Panc1 (cell line): ENCODE data around the gene ICA1. TPM values are rescaled to one million over a fixed set of nuclear protein-coding genes. Genes with fewer than 3 reads are reported as not detected.

Experiments used
- ATAC-seq: fragments of 200-7000 bp; cut with Tn5 transposase; 2 replicates; pipeline ENCODE4 v1.9.1; 2020; ENCODE audit warnings: mild to moderate bottlenecking, moderate library complexity
- BruUV-seq: library from RNA; stranded (reverse); fragments of 400-500 nt; replicated peaks from 2 replicates; lab custom pipeline; 2021; lab: Mats Ljungman, UMichigan
- CTCF ChIA-PET: fragments of 300-600 bp; sonication (Branson Sonifier 250); formaldehyde crosslinking; loops from one replicate; lab custom pipeline; 2022; ENCODE audit warnings: antibody characterized with exemption; lab: Charles Lee
- POLR2A ChIA-PET: fragments of 300-600 bp; sonication (Branson Sonifier 250); formaldehyde crosslinking; loops from one replicate; lab custom pipeline; 2022; ENCODE audit warnings: antibody characterized with exemption; lab: Charles Lee
- DNase-seq: peaks from one replicate; pipeline ENCODE4 v3.0.0-alpha.2; 2010; ENCODE audit warnings: low read depth, low spot score
- H3K27ac ChIP-seq: 2 replicates; pipeline ENCODE4 v1.5.1; 2011; ENCODE audit warnings: mild to moderate bottlenecking, low read length, inconsistent platforms
- H3K27me3 ChIP-seq: fragments of 200-500 bp; sonication (Bioruptor generic); 2 replicates; pipeline ENCODE4 v1.6.0; 2014; ENCODE audit warnings: low read length, inconsistent platforms; ENCODE audit not compliant: control insufficient read depth, insufficient read depth
- H3K36me3 ChIP-seq: fragments of 200-500 bp; sonication (Bioruptor generic); 2 replicates; pipeline ENCODE4 v1.5.1; 2014; ENCODE audit warnings: inconsistent platforms, mild to moderate bottlenecking, low read length, moderate library complexity; ENCODE audit not compliant: control insufficient read depth, insufficient read depth
- H3K4me1 ChIP-seq: 2 replicates; pipeline ENCODE4 v1.5.1; 2011; ENCODE audit warnings: inconsistent platforms, mild to moderate bottlenecking, low read length, moderate library complexity; ENCODE audit not compliant: control insufficient read depth, insufficient read depth
- H3K4me3 ChIP-seq, 2 experiments: 2 replicates each; pipeline ENCODE4 v1.5.1; 2011 to 2012; ENCODE audit warnings: low read depth in 2 of 2, low read length in 2 of 2, mild to moderate bottlenecking in 2 of 2, inconsistent platforms in 1 of 2, moderate library complexity in 1 of 2
- H3K9me3 ChIP-seq: fragments of 200-500 bp; sonication (Bioruptor generic); 2 replicates; pipeline ENCODE4 v1.5.1; 2014; ENCODE audit warnings: low read depth, mild to moderate bottlenecking, inconsistent platforms, low read length, moderate library complexity; ENCODE audit not compliant: control insufficient read depth, insufficient read depth
- CTCF ChIP-seq: fragments of 450-650 bp; IDR thresholded peaks from 2 replicates; pipeline ENCODE4 v1.5.1; 2017; ENCODE audit warnings: mild to moderate bottlenecking
- POLR2AphosphoS5 ChIP-seq: IDR thresholded peaks from 2 replicates; pipeline ENCODE4 v1.6.1; 2012; ENCODE audit warnings: mild to moderate bottlenecking, low read depth, low read length, moderate library complexity
- REST ChIP-seq, 2 experiments: IDR thresholded peaks; 2 replicates each; pipeline ENCODE4 v1.6.1; 2011 to 2012; ENCODE audit warnings: low read depth in 2 of 2, control low read depth in 1 of 2, low read length in 1 of 2, mild to moderate bottlenecking in 1 of 2, moderate library complexity in 1 of 2; ENCODE audit not compliant: insufficient read depth in 1 of 2
- SIN3A ChIP-seq: IDR thresholded peaks from 2 replicates; pipeline ENCODE4 v1.6.1; 2012; ENCODE audit warnings: low read depth, mild to moderate bottlenecking, low read length, moderate library complexity, borderline replicate concordance; ENCODE audit not compliant: insufficient read depth
- TCF7L2 ChIP-seq: IDR thresholded peaks from 2 replicates; pipeline ENCODE4 v1.6.1; 2011; ENCODE audit warnings: mild to moderate bottlenecking, low read depth, low read length, inconsistent platforms
- in situ Hi-C: cut with HindIII; loops from 2 replicates; pipeline ENCODE4 v1.10.0; 2016; ENCODE audit warnings: low sequenced_read_pairs, low pct_unique_long_range_greater_than_20kb
- intact Hi-C: fragments of 100-400 bp; cut with micrococcal nuclease; formaldehyde crosslinking; loops from one replicate; pipeline ENCODE4 v1.10.0; 2022; ENCODE audit not compliant: unreplicated experiment
- total RNA-seq: library from RNA; stranded (reverse); gene quantifications from one replicate; pipeline ENCODE4 v1.2.1, GENCODE V29; 2021; ENCODE audit not compliant: unreplicated experiment

ICA1 gene
- total RNA-seq, 1 experiment from 2014 or later: 1.1 TPM

- in situ Hi-C loops: no loop called here
- ATAC-seq: no peak
- ChIA-PET CTCF (no interaction called here), POLR2A (no interaction called here)
- BruUV-seq: no TSS peak
- H3K4me3 ChIP-seq: no peak overlapping the region
- H3K9me3 ChIP-seq: no peaks in the 10 kb centered on the region
- no peak for DNase-seq
- peaks cover 3% of the 10 kb centered on the region; the same call in 1 of the 2 replicates for H3K27me3 ChIP-seq
- H3K27ac ChIP-seq: no peak overlapping the region
- H3K36me3 ChIP-seq: no peaks in the 10 kb centered on the region
- no peaks in the 10 kb centered on the region for H3K4me1 ChIP-seq
- TF ChIP-seq REST (IDR thresholded peaks at IDR 0.05; ENCODE audit: insufficient read depth in 1 of 2, low read depth in 2 of 2, low read length in 1 of 2) (no peak), SIN3A (no peak), CTCF (no peak), TCF7L2 (no peak), POLR2AphosphoS5 (no peak)
- intact Hi-C loops: no loop called here
Observed at GRCh38 chr7:8282162-8282561, 20.2 kb upstream of the ICA1 start.

- no peak for ATAC-seq
- BruUV-seq: no TSS peak
- in situ Hi-C loops (no loop called here), intact Hi-C loops (loop anchor here (10.0 kb wide), 1 partner anchor 87 kb away; no protein-coding TSS in a partner anchor)
- Histone ChIP-seq H3K9me3 (no peaks in the 10 kb centered on the region), H3K27ac (no peak overlapping the region), H3K4me3 (no peak overlapping the region), H3K4me1 (no peaks in the 10 kb centered on the region), H3K27me3 (peaks cover 19% of the 10 kb centered on the region), H3K36me3 (no peaks in the 10 kb centered on the region)
- CTCF ChIA-PET: no interaction called here
- DNase-seq: no peak
- POLR2A ChIA-PET: no interaction called here
- TF ChIP-seq SIN3A: no peak
- no peak for TF ChIP-seq CTCF
- TF ChIP-seq REST (IDR thresholded peaks at IDR 0.05; ENCODE audit: insufficient read depth in 1 of 2, low read depth in 2 of 2, low read length in 1 of 2): no peak
- no peak for TF ChIP-seq TCF7L2
- no peak for TF ChIP-seq POLR2AphosphoS5
Observed at GRCh38 chr7:8278183-8278582, 16.2 kb upstream of the ICA1 start.
